GM12801 (cell line): Measurements from ENCODE around the gene PSME1.

Experiments
- CTCF ChIP-seq: IDR thresholded peaks from one replicate; pipeline ENCODE4 v1.5.1; 2011; ENCODE audit warnings: control low read depth; ENCODE audit not compliant: insufficient read length; ENCODE audit errors: extremely low read depth

PSME1 gene

GRCh38 chr14:24117179-24117578 is 18.8 kb upstream of the PSME1 start:
- no peak for TF ChIP-seq CTCF

GRCh38 chr14:24119691-24120090 is 16.3 kb upstream of the PSME1 start:
- no peak for TF ChIP-seq CTCF

GRCh38 chr14:24121210-24121609 is 14.8 kb upstream of the PSME1 start:
- no peak for TF ChIP-seq CTCF

DNA sequence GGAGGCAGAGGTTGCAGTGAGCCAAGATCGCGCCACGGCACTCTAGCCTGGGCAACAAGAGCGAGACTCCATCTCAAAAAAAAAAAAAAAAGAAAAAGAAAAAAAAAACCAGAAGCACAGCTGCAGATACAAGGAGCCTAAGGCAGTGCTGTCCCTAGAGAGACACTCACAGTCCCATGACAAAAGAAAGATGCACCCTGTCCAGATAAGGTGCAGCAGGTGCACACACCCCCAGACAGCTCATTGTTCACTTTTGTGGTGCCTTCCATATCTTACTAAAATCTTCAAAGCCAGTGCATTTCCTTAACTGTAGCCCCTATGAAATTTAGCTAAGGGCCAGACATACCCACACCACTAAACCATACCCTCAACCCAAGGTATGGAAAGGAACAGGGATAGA is 13.6 kb upstream of the PSME1 start:
- no peak for TF ChIP-seq CTCF

- no peak for TF ChIP-seq CTCF
Measured at GRCh38 chr14:24122898-24123297, 13.1 kb upstream of the PSME1 start.

- no peak for TF ChIP-seq CTCF
Measured at GRCh38 chr14:24123424-24124417, 12.3 kb upstream of the PSME1 start.

DNA sequence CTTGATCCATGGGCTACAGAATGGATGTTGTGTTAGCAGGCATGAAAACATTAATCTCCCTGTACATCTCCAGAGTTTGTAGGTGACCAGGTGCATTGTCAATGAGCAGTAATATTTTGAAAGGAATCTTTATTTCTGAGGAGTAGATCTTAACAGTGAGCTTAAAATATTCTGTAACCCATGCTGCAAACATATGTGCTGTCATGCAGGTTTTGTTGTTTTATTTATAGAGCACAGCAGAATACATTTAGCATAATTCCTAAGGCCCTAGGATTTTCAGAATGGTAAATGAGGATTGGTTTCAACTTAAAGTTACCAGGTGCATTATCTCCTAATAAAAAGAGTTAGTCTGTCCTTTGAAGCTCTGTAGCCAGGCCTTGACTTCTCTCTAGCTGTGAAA is 9.1 kb upstream of the PSME1 start:
- TF ChIP-seq CTCF: no peak
